Adipose tissue (tissue), 3 donors: ENCODE data around the gene SP6. TPM values are rescaled to one million over a fixed set of nuclear protein-coding genes. Genes with fewer than 3 reads are reported as not detected.

Source experiments
- H3K27ac ChIP-seq: one replicate; pipeline ENCODE4 v1.5.1; 2013; ENCODE audit warnings: low read depth, low read length
- WGBS, 3 donors: extraction: QIAGEN DNeasy Blood & Tissue Kit; methylation state at CpG; one replicate each; pipeline ENCODE4 v1.1.7; 2013; 5-methylcytosine and 5-hydroxymethylcytosine counted together
- polyA plus RNA-seq, 3 donors: library from polyadenylated mRNA; stranded (reverse); fragments of 200-250 nt; gene quantifications; one replicate each; pipeline ENCODE4 v1.2.3, GENCODE V29; 2013
- donor health status: healthy with polysubstance abuse.
- donor health status: Bipolar disorder and iron deficiency.
- donor health status: healthy.

SP6 gene
- polyA plus RNA-seq, 3 donors = 0.45 to 0.56 (median 0.49) TPM

GRCh38 chr17:47820033-47820789, 30.8 kb downstream of the SP6 start:
- no peak overlapping the region for H3K27ac ChIP-seq
- WGBS, 3 donors = 55 to 67% (median 57%) methylated on average over 12 of the region's 12 CpGs

- H3K27ac ChIP-seq = no peak overlapping the region
- WGBS, 3 donors = 69 to 83% (median 69%) methylated on average over 10 of the region's 10 CpGs
Observed at GRCh38 chr17:47819475-47819874, 31.5 kb downstream of the SP6 start.

- WGBS, 3 donors = 90 to 92% (median 91%) methylated on average over 11 of the region's 11 CpGs
- no peak overlapping the region for H3K27ac ChIP-seq
Observed at GRCh38 chr17:47818002-47818695, 32.8 kb downstream of the SP6 start.

GRCh38 chr17:47816947-47817346, 34.0 kb downstream of the SP6 start:
- 96 to 97% (median 96%) methylated on average over 10 of the region's 10 CpGs for WGBS, 3 donors
- no peak overlapping the region for H3K27ac ChIP-seq

GRCh38 chr17:47816111-47816735, 34.7 kb downstream of the SP6 start:
- no peak overlapping the region for H3K27ac ChIP-seq
- WGBS, 3 donors = 94 to 95% (median 94%) methylated on average over 21 of the region's 21 CpGs

- 92 to 93% (median 93%) methylated on average over 21 of the region's 21 CpGs for WGBS, 3 donors
- no peak overlapping the region for H3K27ac ChIP-seq
Observed at GRCh38 chr17:47815106-47815918, 35.7 kb downstream of the SP6 start.

- H3K27ac ChIP-seq = no peak overlapping the region
- 93 to 96% (median 95%) methylated on average over 22 of the region's 22 CpGs for WGBS, 3 donors
Observed at GRCh38 chr17:47813512-47814031, 37.4 kb downstream of the SP6 start.

- H3K27ac ChIP-seq = no peak overlapping the region
- WGBS, 3 donors = 88 to 96% (median 94%) methylated on average over 14 of the region's 14 CpGs
Observed at GRCh38 chr17:47813077-47813476, 37.9 kb downstream of the SP6 start.

- H3K27ac ChIP-seq = no peak overlapping the region
- WGBS, 3 donors = 73 to 88% (median 84%) methylated on average over 18 of the region's 18 CpGs
Observed at GRCh38 chr17:47812146-47812920, 38.6 kb downstream of the SP6 start.

GRCh38 chr17:47811709-47812108, 39.3 kb downstream of the SP6 start:
- no peak overlapping the region for H3K27ac ChIP-seq
- WGBS, 3 donors = 46 to 85% (median 71%) methylated on average over 7 of the region's 7 CpGs

GRCh38 chr17:47810901-47811635, 39.9 kb downstream of the SP6 start:
- WGBS, 3 donors = 33 to 74% (median 69%) methylated on average over 9 of the region's 9 CpGs
- no peak overlapping the region for H3K27ac ChIP-seq

GRCh38 chr17:47810200-47810821, 40.7 kb downstream of the SP6 start:
- WGBS, 3 donors = 24 to 71% (median 66%) methylated on average over 10 of the region's 10 CpGs
- H3K27ac ChIP-seq = no peak overlapping the region

- H3K27ac ChIP-seq = no peak overlapping the region
- 88 to 95% (median 95%) methylated on average over 22 of the region's 22 CpGs for WGBS, 3 donors
Observed at GRCh38 chr17:47808830-47809480, 42.0 kb downstream of the SP6 start.

GRCh38 chr17:47808036-47808829, 42.7 kb downstream of the SP6 start:
- no peak overlapping the region for H3K27ac ChIP-seq
- 88 to 95% (median 88%) methylated on average over 20 of the region's 20 CpGs for WGBS, 3 donors

- H3K27ac ChIP-seq = no peak overlapping the region
- WGBS, 3 donors = 87 to 96% (median 89%) methylated on average over 10 to 11 of the region's 11 CpGs
Observed at GRCh38 chr17:47807421-47807820, 43.5 kb downstream of the SP6 start.

GRCh38 chr17:47806913-47807255, 44.1 kb downstream of the SP6 start:
- WGBS, 3 donors = 86 to 94% (median 91%) methylated on average over 9 of the region's 9 CpGs
- no peak overlapping the region for H3K27ac ChIP-seq
